ENCODE measurements around the gene MSL3B.

MSL3B gene

GRCh38 chr2:233848276-233848675 lies 19.9 kb downstream of the MSL3B start:
- in situ Hi-C loops (cut with MboI): no loop called here
- peaks cover 97% of the 10 kb centered on the region for H3K36me3 ChIP-seq (ENCODE audit: control insufficient read depth, insufficient read depth, low read length)
- CTCF ChIA-PET (ENCODE audit: low intra/inter-chr PET ratio): no interaction called here
- POLR2A ChIA-PET: interaction anchor here (0.6 to 1.0 kb wide), 3 partner anchors 10 to 385 kb away, joined by 3 to 5 read pairs (median 4); no protein-coding TSS in a partner anchor
- ATAC-seq: no peak
- H3K79me2 ChIP-seq (ENCODE audit: control insufficient read depth, insufficient read depth, low read length): peaks cover 82% of the 10 kb centered on the region
- peaks cover 0 to 8% of the 10 kb centered on the region in 2 experiments; a peak in 3 of 5 replicates for H3K4me1 ChIP-seq (replicated peaks in 1 of 2; ENCODE audit: control insufficient read depth in 2 of 2, insufficient read depth in 2 of 2, low read length in 2 of 2)
- H3K27me3 ChIP-seq (ENCODE audit: control insufficient read depth in 2 of 2, insufficient read depth in 2 of 2, low read length in 2 of 2): no peaks in the 10 kb centered on the region
- no peak overlapping the region for H2AFZ ChIP-seq (ENCODE audit: low read depth, low read length)
- H3K9me1 ChIP-seq (ENCODE audit: control insufficient read depth, insufficient read depth, low read length): peaks cover 4% of the 10 kb centered on the region
- no peak overlapping the region for H3K9ac ChIP-seq (ENCODE audit: insufficient read depth in 1 of 2, low read depth in 2 of 2, low read length in 2 of 2)
- peak; percentile 63 for TF ChIP-seq POLR2G (IDR thresholded peaks at IDR 0.05; ENCODE audit: low read depth, low read length)
- TF ChIP-seq RBFOX2 (IDR thresholded peaks at IDR 0.05; ENCODE audit: low read depth, low read length): peak; percentile 47; the same call in 1 of the 2 replicates
- no peak for TF ChIP-seq ZNF274 (IDR thresholded peaks at IDR 0.05; ENCODE audit: borderline replicate concordance, low read depth, low read length)
- intact Hi-C loops (cut with micrococcal nuclease): no loop called here
- BruUV-seq (replicated peaks): no TSS peak
- H3K4me2 ChIP-seq (ENCODE audit: insufficient read depth, low read length): no peak overlapping the region
- no peak overlapping the region for H3K27ac ChIP-seq (ENCODE audit: extremely low read depth, low read depth, low read length)
- no peaks in the 10 kb centered on the region for H3K9me3 ChIP-seq (replicated peaks; ENCODE audit: control insufficient read depth, insufficient read depth, low read depth, low read length)
- 96% methylated on average over 11 of the region's 13 CpGs for WGBS (ENCODE audit: insufficient coverage, low coverage, missing lambda C conversion rate)
- no peak for FAIRE-seq
- no peaks in the 10 kb centered on the region for H4K20me1 ChIP-seq (replicated peaks; ENCODE audit: control insufficient read depth, insufficient read depth, low read length)
- DNase-seq (ENCODE audit: extremely low read depth in 1 of 4, low spot score in 3 of 4): no peak
- H3K4me3 ChIP-seq: no peak overlapping the region

- FAIRE-seq (no peak), ATAC-seq (no peak), DNase-seq (ENCODE audit: extremely low read depth in 1 of 4, low spot score in 3 of 4) (no peak)
- no TSS peak for BruUV-seq (replicated peaks)
- no peaks in the 10 kb centered on the region for H3K27me3 ChIP-seq (ENCODE audit: control insufficient read depth in 2 of 2, insufficient read depth in 2 of 2, low read length in 2 of 2)
- peaks cover 80% of the 10 kb centered on the region for H3K79me2 ChIP-seq (ENCODE audit: control insufficient read depth, insufficient read depth, low read length)
- 99% methylated on average over 10 of the region's 13 CpGs for WGBS (ENCODE audit: insufficient coverage, low coverage, missing lambda C conversion rate)
- H3K4me2 ChIP-seq (ENCODE audit: insufficient read depth, low read length): no peak overlapping the region
- POLR2A ChIA-PET: interaction anchor here (1.0 kb wide), 1 partner anchor 11 kb away, joined by 4 read pairs; no protein-coding TSS in a partner anchor
- CTCF ChIA-PET (ENCODE audit: low intra/inter-chr PET ratio): no interaction called here
- H4K20me1 ChIP-seq (replicated peaks; ENCODE audit: control insufficient read depth, insufficient read depth, low read length): no peaks in the 10 kb centered on the region
- H3K27ac ChIP-seq (ENCODE audit: extremely low read depth, low read depth, low read length): no peak overlapping the region
- intact Hi-C loops (cut with micrococcal nuclease): no loop called here
- in situ Hi-C loops (cut with MboI): no loop called here
- H3K9ac ChIP-seq (ENCODE audit: insufficient read depth in 1 of 2, low read depth in 2 of 2, low read length in 2 of 2): no peak overlapping the region
- peaks cover 97% of the 10 kb centered on the region for H3K36me3 ChIP-seq (ENCODE audit: control insufficient read depth, insufficient read depth, low read length)
- TF ChIP-seq RBFOX2 (IDR thresholded peaks at IDR 0.05; ENCODE audit: low read depth, low read length) (0 out of 2 replicates have a peak, but pooled peaks have one; percentile 3), RERE (CRISPR knock-in tag; IDR thresholded peaks at IDR 0.05; ENCODE audit: borderline replicate concordance) (no peak)
- peaks cover 0 to 7% of the 10 kb centered on the region in 2 experiments; a peak in 3 of 5 replicates for H3K4me1 ChIP-seq (replicated peaks in 1 of 2; ENCODE audit: control insufficient read depth in 2 of 2, insufficient read depth in 2 of 2, low read length in 2 of 2)
- no peak overlapping the region for H2AFZ ChIP-seq (ENCODE audit: low read depth, low read length)
- no peaks in the 10 kb centered on the region for H3K9me3 ChIP-seq (replicated peaks; ENCODE audit: control insufficient read depth, insufficient read depth, low read depth, low read length)
- H3K9me1 ChIP-seq (ENCODE audit: control insufficient read depth, insufficient read depth, low read length): peaks cover 4% of the 10 kb centered on the region
- H3K4me3 ChIP-seq: no peak overlapping the region
Measured at GRCh38 chr2:233847248-233847898, 20.8 kb downstream of the MSL3B start.

Measured in K562 (cell line).